ENCODE results near the gene LRMDA. TPM values are rescaled to one million over a fixed set of nuclear protein-coding genes. Genes with fewer than 3 reads are reported as not detected.

The LRMDA gene
- total and polyA plus RNA-seq, 2 of the 4 experiments (the other 2 are of a cell fraction), result 0.07 TPM; not detected in 1

DNA sequence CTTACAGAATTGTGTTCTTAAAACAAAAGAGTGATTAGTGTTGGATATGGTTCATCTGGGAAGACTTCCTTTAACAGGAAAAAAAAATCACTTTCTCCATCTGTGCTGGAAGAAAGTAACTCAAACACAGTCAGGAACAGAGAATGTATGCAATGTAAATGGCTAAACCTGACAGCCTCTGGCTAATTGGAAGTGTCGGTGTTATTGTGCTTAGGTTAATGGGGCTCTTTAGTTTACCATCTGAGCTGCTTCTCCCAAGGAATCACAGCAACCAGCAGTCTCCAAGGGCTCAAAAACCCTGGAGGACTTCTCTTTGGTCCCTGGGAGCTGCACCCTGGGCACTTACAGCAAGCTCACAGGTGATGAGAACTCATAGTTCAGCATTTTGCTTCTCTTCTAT, 724.5 kb downstream of the LRMDA start:
- no peak overlapping the region for H3K4me2 ChIP-seq (ENCODE audit: low read depth, low read length)
- no TSS peak for BruUV-seq (replicated peaks)
- peaks cover 12% of the 10 kb centered on the region for H3K27me3 ChIP-seq (ENCODE audit: control insufficient read depth, insufficient read depth, low read length)
- CTCF ChIA-PET, result no interaction called here
- ATAC-seq (ENCODE audit: low read depth), result no peak
- H3K4ac ChIP-seq (ENCODE audit: low read depth, low read length), result no peak overlapping the region
- no peak overlapping the region for H2AK9ac ChIP-seq (replicated peaks; ENCODE audit: low read depth, low read length, poor library complexity)
- no peak overlapping the region for H3K23ac ChIP-seq (ENCODE audit: low read depth, low read length)
- H3K79me1 ChIP-seq (ENCODE audit: low read depth in 1 of 2, low read length in 2 of 2), result no peaks in the 10 kb centered on the region
- no peaks in the 10 kb centered on the region for H3K9me1 ChIP-seq (ENCODE audit: insufficient read depth, low read length)
- dilution Hi-C loops (cut with HindIII; ENCODE audit: low sequenced_read_pairs, unreplicated experiment) (no loop called here), in situ Hi-C loops (cut with MboI; ENCODE audit: low sequenced_read_pairs) (no loop called here), intact Hi-C loops (cut with micrococcal nuclease) (no loop called here)
- no peak overlapping the region for H4K91ac ChIP-seq (ENCODE audit: insufficient read depth, low read depth, low read length)
- no peak overlapping the region for H2BK20ac ChIP-seq (ENCODE audit: low read depth, low read length)
- H4K20me1 ChIP-seq (ENCODE audit: insufficient read depth, low read length), result no peaks in the 10 kb centered on the region
- H3K27ac ChIP-seq (ENCODE audit: insufficient read depth, low read length), result no peak overlapping the region
- no peaks in the 10 kb centered on the region for H3K9me3 ChIP-seq (ENCODE audit: control insufficient read depth, insufficient read depth, low read length)
- no peak overlapping the region for H3K4me3 ChIP-seq (ENCODE audit: insufficient read depth, low read depth, low read length)
- H2BK5ac ChIP-seq (ENCODE audit: low read depth, low read length, poor library complexity, severe bottlenecking), result no peak overlapping the region
- no peaks in the 10 kb centered on the region for H3K36me3 ChIP-seq (ENCODE audit: control insufficient read depth, insufficient read depth, low read length)
- H2AK5ac ChIP-seq (ENCODE audit: low read depth, low read length), result no peak overlapping the region
- no peak overlapping the region for H3K56ac ChIP-seq (ENCODE audit: extremely low read depth, insufficient read depth, low read length)
- no CpG with 5 or more reads among the region's 1 CpG for WGBS, 2 experiments (ENCODE audit: extremely low coverage in 2 of 2, insufficient read length in 1 of 2)
- POLR2A ChIA-PET (ENCODE audit: unreplicated experiment), result no interaction called here
- DNase-seq, result no peak
- TF ChIP-seq FOS (IDR thresholded peaks at IDR 0.05; ENCODE audit: low read depth, low read length), result no peak
- TF ChIP-seq CEBPB (IDR thresholded peaks at IDR 0.05; ENCODE audit: low read depth, low read length), result no peak
- TF ChIP-seq RAD21 (IDR thresholded peaks at IDR 0.05; ENCODE audit: low read length), result no peak
- TF ChIP-seq BHLHE40 (IDR thresholded peaks at IDR 0.05; ENCODE audit: low read depth, low read length), result no peak
- no peak overlapping the region for H3K14ac ChIP-seq (replicated peaks; ENCODE audit: low read depth, low read length)
- no peak overlapping the region for H4K8ac ChIP-seq (ENCODE audit: low read depth in 2 of 2, low read length in 2 of 2)
- H3K18ac ChIP-seq (ENCODE audit: low read depth, low read length), result no peak overlapping the region
- H3K4me1 ChIP-seq (ENCODE audit: control insufficient read depth, insufficient read depth, low read length), result no peaks in the 10 kb centered on the region
- H2AFZ ChIP-seq (replicated peaks; ENCODE audit: low read length, poor library complexity), result no peak overlapping the region
- H4K5ac ChIP-seq (ENCODE audit: low read depth, low read length), result no peak overlapping the region
- H2BK15ac ChIP-seq (ENCODE audit: low read depth, low read length), result no peak overlapping the region
- H3K9ac ChIP-seq (ENCODE audit: low read depth, low read length), result no peak overlapping the region
- H2BK120ac ChIP-seq (ENCODE audit: low read depth, low read length), result no peak overlapping the region

Data from IMR-90 (cell line).